GM12872 (cell line): ENCODE results near the gene PODXL2.

Source experiments
- CTCF ChIP-seq: IDR thresholded peaks from 3 replicates; pipeline ENCODE4 v1.5.1; 2011; ENCODE audit warnings: low read depth, mild to moderate bottlenecking, low read length, moderate library complexity; ENCODE audit not compliant: insufficient read depth

The PODXL2 gene

DNA sequence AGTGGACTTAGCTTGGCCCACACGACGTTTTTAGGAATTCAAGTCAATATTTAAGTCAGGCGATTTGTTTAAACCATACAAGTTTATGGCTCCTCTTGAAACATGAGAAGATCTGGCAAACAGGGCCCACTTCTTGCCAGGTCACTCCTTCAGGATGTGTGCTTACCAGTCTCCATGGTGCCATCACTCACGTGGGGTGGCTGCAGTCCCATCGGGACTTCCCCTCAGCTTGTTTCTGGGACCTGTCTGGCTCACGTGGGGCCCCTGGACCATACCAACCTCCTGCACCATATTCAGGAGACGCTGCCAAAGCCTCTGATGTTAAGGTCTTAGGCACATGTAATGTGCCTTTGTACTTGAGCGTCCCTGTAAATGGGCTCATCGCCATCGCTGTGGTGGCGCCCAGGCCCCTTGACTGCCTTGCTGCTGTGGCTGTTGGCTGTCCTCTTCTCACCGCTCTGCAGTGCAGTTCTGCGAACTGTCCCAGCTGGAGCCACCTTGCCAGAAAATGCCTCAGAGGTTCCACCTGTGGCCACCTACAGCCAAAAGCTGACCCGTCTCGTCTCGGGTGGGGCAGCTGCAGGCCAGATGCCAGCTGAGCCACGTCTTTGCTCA lies 21.9 kb upstream of the PODXL2 start:
- no peak for TF ChIP-seq CTCF

DNA sequence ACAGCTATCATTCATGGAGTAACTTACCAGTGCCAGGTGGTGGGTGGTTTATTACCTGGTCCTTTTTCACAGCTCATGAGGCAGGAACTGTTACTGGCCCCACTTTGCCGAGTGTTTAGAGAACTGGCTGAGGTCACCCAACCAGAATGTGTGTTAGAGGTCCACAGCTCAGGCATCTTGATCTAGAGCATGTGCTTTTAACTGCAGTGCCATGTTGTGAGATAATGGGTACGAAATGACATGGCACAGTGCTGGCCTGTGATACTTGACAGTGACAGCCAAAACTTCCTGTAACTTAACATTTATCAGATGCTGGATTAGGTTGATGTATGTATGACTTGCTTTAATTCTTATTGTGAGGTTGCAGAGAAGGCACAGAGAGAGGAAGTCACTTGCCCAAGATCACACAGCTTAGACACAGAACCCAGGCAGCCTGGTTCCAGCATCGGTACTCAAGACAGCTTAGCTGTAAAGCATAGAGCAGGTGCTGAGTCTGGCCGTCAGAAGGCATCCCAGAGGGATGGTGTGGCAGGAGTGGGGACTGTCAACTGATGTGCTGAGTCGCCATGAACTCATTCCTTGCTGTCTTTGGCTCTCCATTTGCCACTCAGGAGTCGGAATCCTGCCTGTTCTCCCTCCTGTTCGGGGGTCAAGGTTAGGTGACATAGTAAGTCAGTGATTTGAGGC lies 21.2 kb upstream of the PODXL2 start:
- no peak for TF ChIP-seq CTCF

DNA sequence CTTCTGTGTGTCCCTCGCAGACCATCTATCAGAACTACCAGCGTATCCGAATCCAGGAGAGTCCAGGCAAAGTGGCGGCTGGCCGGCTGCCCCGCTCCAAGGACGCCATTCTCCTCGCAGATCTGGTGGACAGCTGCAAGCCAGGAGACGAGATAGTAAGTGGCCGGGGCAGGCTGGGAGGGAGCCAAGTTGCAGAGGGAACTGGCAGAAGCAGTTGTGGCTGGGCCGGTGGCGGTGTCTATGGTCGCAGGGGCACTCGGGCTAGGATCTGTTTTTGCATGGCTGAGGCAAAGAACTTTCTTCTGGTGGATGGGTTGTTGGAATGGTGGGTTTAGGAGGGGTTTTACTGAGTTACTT lies 20.6 kb upstream of the PODXL2 start:
- TF ChIP-seq CTCF: no peak

DNA sequence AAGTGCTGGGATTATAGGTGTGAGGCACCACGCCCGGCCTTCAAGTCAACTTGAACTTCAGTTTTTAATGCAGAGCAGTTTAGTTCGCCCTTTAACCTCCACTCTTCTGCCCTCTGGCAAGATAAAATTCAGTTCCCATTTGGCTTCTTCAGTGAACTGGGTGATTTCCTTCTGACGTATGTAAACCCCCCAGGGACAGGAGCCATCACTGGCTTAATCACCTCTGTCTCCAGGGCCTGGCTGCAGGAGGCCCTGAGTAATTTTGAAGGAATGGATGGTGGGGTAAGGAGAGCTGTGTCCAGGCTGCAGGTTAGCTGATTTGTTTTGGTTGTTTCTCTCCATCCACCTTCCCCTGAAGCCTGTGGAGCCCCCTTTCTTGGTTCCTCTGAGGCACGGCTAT lies 18.9 kb upstream of the PODXL2 start:
- no peak for TF ChIP-seq CTCF

GRCh38 chr3:127611251-127611650 lies 17.7 kb upstream of the PODXL2 start:
- TF ChIP-seq CTCF: no peak

GRCh38 chr3:127612966-127613365 lies 16.0 kb upstream of the PODXL2 start:
- no peak for TF ChIP-seq CTCF

GRCh38 chr3:127613406-127613805 lies 15.6 kb upstream of the PODXL2 start:
- TF ChIP-seq CTCF: no peak
